K562 (cell line): Measurements from ENCODE around the gene ZNF780B. TPM values are rescaled to one million over a fixed set of nuclear protein-coding genes. Genes with fewer than 3 reads are reported as not detected.

ENCODE experiments used
- ATAC-seq: fragments of 200-7000 bp; cut with Tn5 transposase; 3 replicates; pipeline ENCODE4 v1.9.1; 2020; ENCODE audit warnings: moderate library complexity
- BruUV-seq: library from RNA; stranded (reverse); fragments of 400-500 nt; replicated peaks from 2 replicates; lab custom pipeline; 2021; lab: Mats Ljungman, UMichigan
- CTCF ChIA-PET: fragments of 300-600 bp; formaldehyde crosslinking; extraction: SDS; loops from one replicate; lab custom pipeline; 2021; ENCODE audit warnings: low intra/inter-chr PET ratio; lab: Yijun Ruan, JAX
- POLR2A ChIA-PET: fragments of 300-600, 350-650 bp; sonication (Branson Sonifier 250); formaldehyde crosslinking; extraction: SDS; loops from one replicate; lab custom pipeline; 2021; ENCODE audit warnings: antibody characterized with exemption, inconsistent platforms; lab: Yijun Ruan, JAX
- DNase-seq, 4 experiments: peaks; one replicate each; pipeline versions ENCODE4 v3.0.0 to v3.0.0-alpha.2; 2011 to 2018; ENCODE audit warnings: low spot score in 3 of 4, mixed read lengths in 3 of 4; ENCODE audit errors: extremely low read depth in 1 of 4
- FAIRE-seq: peaks from 2 replicates; lab custom pipeline; 2011; peaks lifted over from hg19 to GRCh38; lab: Jason Lieb, UNC
- H2AFZ ChIP-seq: 2 replicates; pipeline ENCODE4 v1.6.0; 2011; ENCODE audit warnings: low read depth, low read length, control low read depth, inconsistent platforms
- H3K27ac ChIP-seq: fragments of 200-600 bp; 3 replicates; pipeline ENCODE4 v1.8.0; 2011; ENCODE audit warnings: low read depth, mild to moderate bottlenecking, control low read depth, inconsistent platforms, low read length, moderate library complexity, mixed read lengths; ENCODE audit errors: extremely low read depth
- H3K27me3 ChIP-seq, 2 experiments: fragments of 300-600 bp in 1 of 2; 2 replicates in 1 of 2; 3 replicates in 1 of 2; pipeline versions ENCODE4 v1.6.0 to v1.8.0; 2011; ENCODE audit warnings: inconsistent platforms in 2 of 2, low read length in 2 of 2, mild to moderate bottlenecking in 1 of 2, mixed read lengths in 1 of 2, moderate library complexity in 1 of 2; ENCODE audit not compliant: control insufficient read depth in 2 of 2, insufficient read depth in 2 of 2
- H3K36me3 ChIP-seq: fragments of 300-600 bp; 3 replicates; pipeline ENCODE4 v1.8.0; 2011; ENCODE audit warnings: mild to moderate bottlenecking, low read length, inconsistent platforms; ENCODE audit not compliant: control insufficient read depth, insufficient read depth
- H3K4me1 ChIP-seq, 2 experiments: fragments of 200-600 bp in 1 of 2; replicated peaks in 1 of 2; 2 replicates in 1 of 2; 3 replicates in 1 of 2; pipeline versions ENCODE4 v1.5.1 to v1.8.0; 2011; ENCODE audit warnings: inconsistent platforms in 2 of 2, low read length in 2 of 2, mild to moderate bottlenecking in 1 of 2, mixed read lengths in 1 of 2, moderate library complexity in 1 of 2; ENCODE audit not compliant: control insufficient read depth in 2 of 2, insufficient read depth in 2 of 2
- H3K4me2 ChIP-seq: 2 replicates; pipeline ENCODE4 v1.6.1; 2011; ENCODE audit warnings: low read length, control low read depth, inconsistent platforms, mixed read lengths; ENCODE audit not compliant: insufficient read depth
- H3K4me3 ChIP-seq: fragments of 200-600 bp; sonication (generic), shearing (Covaris generic); 2 replicates; pipeline ENCODE4 v1.5.1; 2016; ENCODE audit warnings: control low read depth, inconsistent platforms
- H3K79me2 ChIP-seq: fragments of 200-600 bp; 3 replicates; pipeline ENCODE4 v1.8.0; 2011; ENCODE audit warnings: low read length, inconsistent platforms; ENCODE audit not compliant: control insufficient read depth, insufficient read depth
- H3K9ac ChIP-seq, 2 experiments: 2 replicates each; pipeline versions ENCODE4 v1.6.0 to v1.6.1; 2011; ENCODE audit warnings: low read depth in 2 of 2, low read length in 2 of 2, control low read depth in 1 of 2, inconsistent platforms in 1 of 2, mild to moderate bottlenecking in 1 of 2, mixed read lengths in 1 of 2; ENCODE audit not compliant: insufficient read depth in 1 of 2
- H3K9me1 ChIP-seq: one replicate; pipeline ENCODE4 v1.6.0; 2011; ENCODE audit warnings: inconsistent platforms, mild to moderate bottlenecking, low read length, moderate library complexity; ENCODE audit not compliant: control insufficient read depth, insufficient read depth
- H3K9me3 ChIP-seq: replicated peaks from 2 replicates; pipeline ENCODE4 v1.5.1; 2011; ENCODE audit warnings: low read depth, low read length, inconsistent platforms; ENCODE audit not compliant: control insufficient read depth, insufficient read depth
- H4K20me1 ChIP-seq: replicated peaks from 2 replicates; pipeline ENCODE4 v1.6.1; 2011; ENCODE audit warnings: low read length, inconsistent platforms, mixed read lengths; ENCODE audit not compliant: control insufficient read depth, insufficient read depth
- ASH1L ChIP-seq: fragments of 450-650 bp; IDR thresholded peaks from 2 replicates; pipeline ENCODE4 v1.6.1; 2018; ENCODE audit warnings: borderline replicate concordance, mild to moderate bottlenecking, low read depth; ENCODE audit not compliant: partially characterized antibody
- CBX3 ChIP-seq, 2 experiments: IDR thresholded peaks; 1 replicate in 1 of 2; 2 replicates in 1 of 2; pipeline ENCODE4 v1.6.1; 2012; ENCODE audit warnings: inconsistent platforms in 2 of 2, low read length in 2 of 2, borderline replicate concordance in 1 of 2, control low read depth in 1 of 2
- CEBPG ChIP-seq, 3 experiments: fragments of 200-800 bp in 1 of 3; sonication (Bioruptor generic) in 1 of 3; sonication (generic) in 1 of 3; formaldehyde crosslinking in 1 of 3; IDR thresholded peaks in 2 of 3; conservative IDR thresholded peaks in 1 of 3; 2 replicates each; pipeline versions ENCODE4 v1.6.1 to v1.8.0; 2016 to 2022; ENCODE audit warnings: missing compliant biosample characterization in 2 of 3, missing genetic modification characterization in 2 of 3, mild to moderate bottlenecking in 1 of 3, missing genetic modification reagents in 1 of 3
- FOXJ3 ChIP-seq: sonication (generic); formaldehyde crosslinking; IDR thresholded peaks from 2 replicates; pipeline ENCODE4 v1.4.0; 2020; ENCODE audit warnings: mild to moderate bottlenecking, missing genetic modification reagents
- HCFC1 ChIP-seq: IDR thresholded peaks from 2 replicates; pipeline ENCODE4 v1.6.1; 2012; ENCODE audit warnings: low read depth, low read length, improper control_type of control experiment
- HIVEP1 ChIP-seq: fragments of 250-450 bp; sonication (Bioruptor Pico); IDR thresholded peaks from 2 replicates; pipeline ENCODE4 v1.4.0; 2020; ENCODE audit warnings: mild to moderate bottlenecking
- LEF1 ChIP-seq: fragments of 450-650 bp; IDR thresholded peaks from 2 replicates; pipeline ENCODE4 v1.6.1; 2016; ENCODE audit warnings: mild to moderate bottlenecking
- MCM5 ChIP-seq: fragments of 450-650 bp; IDR thresholded peaks from 2 replicates; pipeline ENCODE4 v1.6.1; 2016; ENCODE audit warnings: low read depth
- SNIP1 ChIP-seq: fragments of 450-650 bp; IDR thresholded peaks from 2 replicates; pipeline ENCODE4 v1.7.1; 2017; ENCODE audit warnings: low read depth, mild to moderate bottlenecking
- ZEB2 ChIP-seq: fragments of 450-650 bp; IDR thresholded peaks from 2 replicates; pipeline ENCODE4 v1.6.1; 2016
- ZNF253 ChIP-seq: fragments of 250-450 bp; sonication (Bioruptor Pico); conservative IDR thresholded peaks from 2 replicates; pipeline ENCODE4 v1.6.1; 2021; ENCODE audit warnings: mild to moderate bottlenecking
- ZNF79 ChIP-seq: fragments of 250-450 bp; sonication (Bioruptor Pico); IDR thresholded peaks from 2 replicates; pipeline ENCODE4 v1.4.0; 2020; ENCODE audit warnings: low read depth, mild to moderate bottlenecking, moderate library complexity
- ZSCAN32 ChIP-seq: fragments of 450-650 bp; formaldehyde crosslinking; IDR thresholded peaks from 2 replicates; pipeline ENCODE4 v1.4.0; 2020; ENCODE audit warnings: mild to moderate bottlenecking, moderate library complexity
- WGBS: fragments of 100-300 bp; shearing (Covaris generic); methylation state at CpG from one replicate; pipeline ENCODE4 v1.1.6; 2016; ENCODE audit warnings: low coverage, mixed read lengths; ENCODE audit not compliant: insufficient coverage; ENCODE audit errors: missing lambda C conversion rate; 5-methylcytosine and 5-hydroxymethylcytosine counted together
- in situ Hi-C: fragments of 300-500 bp; cut with MboI; formaldehyde crosslinking; loops from 4 replicates; pipeline ENCODE4 v1.15.0; 2018; ENCODE audit warnings: inconsistent platforms, mixed read lengths
- intact Hi-C: fragments of 100-400 bp; cut with micrococcal nuclease; formaldehyde crosslinking; loops from 2 replicates; pipeline ENCODE4 v1.14.2; 2022
- polyA plus RNA-seq, 8 experiments: library from polyadenylated mRNA; depleted of rRNA in 4 of 8; stranded (reverse) in 5 of 8; unstranded in 3 of 8; fragments of >200 nt; fragmentation: Nextera tagmentation in 2 of 8; fragmentation: Illumina TruSeq in 1 of 8; extraction: Ambion mirVana in 2 of 8; extraction: Trizol in 1 of 8; gene quantifications; 2 replicates each; pipeline versions ENCODE4 v1.2.1 to v1.2.3, GENCODE V29; 2011 to 2014; ENCODE audit warnings: inconsistent platforms in 1 of 8, missing spikeins in 1 of 8
- total RNA-seq, 7 experiments: library from RNA; depleted of rRNA in 6 of 7; stranded (reverse); fragments of >200 nt in 6 of 7; fragmentation: Illumina TruSeq in 2 of 7; extraction: Trizol in 2 of 7; gene quantifications; 2 replicates each; pipeline versions ENCODE4 v1.2.1 to v1.2.3, GENCODE V29; 2011 to 2021; ENCODE audit warnings: low replicate concordance in 1 of 7
- TF ChIP-seq, protein P1 (sequence below), 2 experiments: fragments of 450-650 bp in 1 of 2; sonication (generic) in 1 of 2; formaldehyde crosslinking in 1 of 2; IDR thresholded peaks in 1 of 2; conservative IDR thresholded peaks in 1 of 2; 2 replicates each; pipeline versions ENCODE4 v1.6.1 to v1.8.1; 2016 to 2023; ENCODE audit warnings: mild to moderate bottlenecking in 2 of 2, moderate library complexity in 2 of 2, inconsistent platforms in 1 of 2, missing genetic modification reagents in 1 of 2
- TF ChIP-seq, protein P2 (sequence below), 2 experiments: fragments of 200-800 bp in 1 of 2; sonication (Bioruptor generic) in 1 of 2; sonication (generic) in 1 of 2; formaldehyde crosslinking in 1 of 2; IDR thresholded peaks in 1 of 2; conservative IDR thresholded peaks in 1 of 2; 2 replicates each; pipeline versions ENCODE4 v1.5.0 to v1.6.1; 2016 to 2020; ENCODE audit warnings: missing compliant biosample characterization in 1 of 2, missing genetic modification characterization in 1 of 2, missing genetic modification reagents in 1 of 2
- TF ChIP-seq, protein P3 (sequence below): sonication (generic); formaldehyde crosslinking; IDR thresholded peaks from 2 replicates; pipeline ENCODE4 v1.9.0; 2022; ENCODE audit warnings: mild to moderate bottlenecking, missing genetic modification reagents

ZNF780B gene
- total and polyA plus RNA-seq, 9 of the 15 experiments (the other 6 are each of a cell fraction or from before 2014, with no cell fraction given) = 3.9 to 18.4 (median 8.8) TPM

DNA sequence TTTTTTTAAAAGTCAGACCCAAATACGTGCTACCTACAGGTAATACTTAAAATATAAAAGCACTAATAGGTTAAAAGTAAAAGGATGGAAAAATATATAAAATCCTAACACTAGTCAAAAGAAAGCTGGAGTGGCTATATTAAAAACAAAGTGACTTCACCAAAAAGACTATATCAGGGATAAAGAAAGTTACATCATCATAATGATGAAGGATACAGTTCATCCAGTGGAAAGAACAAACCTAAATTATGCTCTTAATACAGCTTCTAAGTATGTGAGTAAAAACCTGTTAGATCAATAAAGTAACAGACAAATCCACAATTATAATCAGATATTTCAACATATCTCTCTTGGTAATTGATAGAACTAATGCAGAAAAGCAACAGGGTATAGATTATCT, 1.1 kb upstream of the ZNF780B start:
- no TSS peak for BruUV-seq
- POLR2A ChIA-PET = no interaction called here

More for the DNA sequence above, 1.1 kb upstream of the ZNF780B start:
- H3K9me1 ChIP-seq = no peaks in the 10 kb centered on the region
- H3K9me3 ChIP-seq = 0 out of 2 replicates have a peak, but pooled peaks cover 9% of the 10 kb centered on the region
- no peaks in the 10 kb centered on the region for H4K20me1 ChIP-seq
- no peak for FAIRE-seq
- no peak for ATAC-seq
- intact Hi-C loops (no loop called here), in situ Hi-C loops (no loop called here)
- TF ChIP-seq, protein P1, sequence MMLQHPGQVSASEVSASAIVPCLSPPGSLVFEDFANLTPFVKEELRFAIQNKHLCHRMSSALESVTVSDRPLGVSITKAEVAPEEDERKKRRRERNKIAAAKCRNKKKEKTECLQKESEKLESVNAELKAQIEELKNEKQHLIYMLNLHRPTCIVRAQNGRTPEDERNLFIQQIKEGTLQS (IDR thresholded peaks at IDR 0.05) = peak; percentile 39
- TF ChIP-seq, protein P1 (CRISPR knock-in tag; conservative IDR thresholded peaks at IDR 0.05) = no peak
- TF ChIP-seq CBX3 (IDR thresholded peaks at IDR 0.05; ENCODE audit: borderline replicate concordance in 1 of 2, low read length in 2 of 2) (no peak), ZNF79 (CRISPR knock-in tag) (no peak), HIVEP1 (CRISPR knock-in tag) (no peak), LEF1 (no peak), SNIP1 (no peak), CEBPG (CRISPR knock-in tag; IDR thresholded peaks at IDR 0.05) (no peak), CEBPG (tag; conservative IDR thresholded peaks at IDR 0.05 in 1 of 2, IDR thresholded peaks at IDR 0.05 in 1 of 2) (peak in 1 of 2 experiments; percentile 28; a peak in 2 of 4 replicates), FOXJ3 (CRISPR knock-in tag) (no peak), ZEB2 (no peak), ZSCAN32 (CRISPR knock-in tag) (no peak), ZNF253 (no peak), MCM5 (no peak), HCFC1 (no peak), ASH1L (no peak)
- TF ChIP-seq, protein P2, sequence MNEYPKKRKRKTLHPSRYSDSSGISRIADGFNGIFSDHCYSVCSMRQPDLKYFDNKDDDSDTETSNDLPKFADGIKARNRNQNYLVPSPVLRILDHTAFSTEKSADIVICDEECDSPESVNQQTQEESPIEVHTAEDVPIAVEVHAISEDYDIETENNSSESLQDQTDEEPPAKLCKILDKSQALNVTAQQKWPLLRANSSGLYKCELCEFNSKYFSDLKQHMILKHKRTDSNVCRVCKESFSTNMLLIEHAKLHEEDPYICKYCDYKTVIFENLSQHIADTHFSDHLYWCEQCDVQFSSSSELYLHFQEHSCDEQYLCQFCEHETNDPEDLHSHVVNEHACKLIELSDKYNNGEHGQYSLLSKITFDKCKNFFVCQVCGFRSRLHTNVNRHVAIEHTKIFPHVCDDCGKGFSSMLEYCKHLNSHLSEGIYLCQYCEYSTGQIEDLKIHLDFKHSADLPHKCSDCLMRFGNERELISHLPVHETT (CRISPR knock-in tag; conservative IDR thresholded peaks at IDR 0.05 in 1 of 2, IDR thresholded peaks at IDR 0.05 in 1 of 2) = no peak
- TF ChIP-seq, protein P3, sequence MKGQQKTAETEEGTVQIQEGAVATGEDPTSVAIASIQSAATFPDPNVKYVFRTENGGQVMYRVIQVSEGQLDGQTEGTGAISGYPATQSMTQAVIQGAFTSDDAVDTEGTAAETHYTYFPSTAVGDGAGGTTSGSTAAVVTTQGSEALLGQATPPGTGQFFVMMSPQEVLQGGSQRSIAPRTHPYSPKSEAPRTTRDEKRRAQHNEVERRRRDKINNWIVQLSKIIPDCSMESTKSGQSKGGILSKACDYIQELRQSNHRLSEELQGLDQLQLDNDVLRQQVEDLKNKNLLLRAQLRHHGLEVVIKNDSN (CRISPR knock-in tag) = no peak
- H3K79me2 ChIP-seq = peaks cover 9% of the 10 kb centered on the region
- H3K4me2 ChIP-seq = no peak overlapping the region
- H3K4me3 ChIP-seq = no peak overlapping the region
- CTCF ChIA-PET = no interaction called here
- H2AFZ ChIP-seq = no peak overlapping the region
- no peak for DNase-seq
- 58% methylated on average over 1 of the region's 1 CpG for WGBS
- H3K4me1 ChIP-seq = peaks cover 0 to 5% of the 10 kb centered on the region in 2 experiments; a peak in 2 of 5 replicates
- no peaks in the 10 kb centered on the region for H3K27me3 ChIP-seq
- no peaks in the 10 kb centered on the region for H3K36me3 ChIP-seq
- H3K9ac ChIP-seq = no peak overlapping the region
- no peak overlapping the region for H3K27ac ChIP-seq
